ENCODE data around the gene MS4A4A.

MS4A4A gene

GRCh38 chr11:60303661-60304060 lies 23.2 kb downstream of the MS4A4A start:
- no peak for DNase-seq (ENCODE audit: low spot score)

- no peak for DNase-seq (ENCODE audit: low spot score)
These were observed 25.6 kb downstream of the MS4A4A start for GRCh38 chr11:60305906-60306619.

GRCh38 chr11:60307507-60308195 lies 27.2 kb downstream of the MS4A4A start:
- no peak for DNase-seq (ENCODE audit: low spot score)

- DNase-seq (ENCODE audit: low spot score), result peak; percentile 8
These were observed 30.0 kb downstream of the MS4A4A start for GRCh38 chr11:60310407-60310998.

- no peak for DNase-seq (ENCODE audit: low spot score)
These were observed 34.3 kb downstream of the MS4A4A start for GRCh38 chr11:60314635-60315321.

GRCh38 chr11:60315871-60316270 lies 35.4 kb downstream of the MS4A4A start:
- no peak for DNase-seq (ENCODE audit: low spot score)

- no peak for DNase-seq (ENCODE audit: low spot score)
These were observed 35.9 kb downstream of the MS4A4A start for GRCh38 chr11:60316317-60316716.

GRCh38 chr11:60318726-60319125 lies 38.3 kb downstream of the MS4A4A start:
- DNase-seq (ENCODE audit: low spot score), result no peak

GRCh38 chr11:60321051-60321450 lies 40.6 kb downstream of the MS4A4A start:
- no peak for DNase-seq (ENCODE audit: low spot score)

- DNase-seq (ENCODE audit: low spot score), result no peak
These were observed 46.5 kb downstream of the MS4A4A start, which contains the start of gene MS4A6E for GRCh38 chr11:60326955-60327354. Gene MS4A6E, plus strand, starts transcription at chr11:60327255. Its CDS starts 7,641 bp downstream, at chr11:60334896.

- no peak for DNase-seq (ENCODE audit: low spot score)
These were observed 48.0 kb downstream of the MS4A4A start for GRCh38 chr11:60328460-60328859.

- no peak for DNase-seq (ENCODE audit: low spot score)
These were observed 52.4 kb downstream of the MS4A4A start for GRCh38 chr11:60332846-60333245.

GRCh38 chr11:60334005-60334620 lies 53.6 kb downstream of the MS4A4A start:
- peak; percentile 83 for DNase-seq (ENCODE audit: low spot score)

- DNase-seq (ENCODE audit: low spot score), result no peak
These were observed 56.4 kb downstream of the MS4A4A start for GRCh38 chr11:60336767-60337391.

GRCh38 chr11:60338053-60338452 lies 57.6 kb downstream of the MS4A4A start:
- no peak for DNase-seq (ENCODE audit: low spot score)

GRCh38 chr11:60339356-60339755 lies 58.9 kb downstream of the MS4A4A start:
- no peak for DNase-seq (ENCODE audit: low spot score)

GRCh38 chr11:60343094-60343704 lies 62.7 kb downstream of the MS4A4A start:
- DNase-seq (ENCODE audit: low spot score), result peak; percentile 65

- DNase-seq (ENCODE audit: low spot score), result no peak
These were observed 63.7 kb downstream of the MS4A4A start for GRCh38 chr11:60344146-60344545.

GRCh38 chr11:60345489-60345888 lies 65.0 kb downstream of the MS4A4A start:
- DNase-seq (ENCODE audit: low spot score), result peak; percentile 59

GRCh38 chr11:60347084-60347797 lies 66.8 kb downstream of the MS4A4A start:
- DNase-seq (ENCODE audit: low spot score), result no peak

All from NAMALWA (cell line).